Keratinocyte (primary cell): ENCODE results near the gene DMBX1. TPM values are rescaled to one million over a fixed set of nuclear protein-coding genes. Genes with fewer than 3 reads are reported as not detected.

Experiments used
- DNase-seq: peaks from one replicate; pipeline ENCODE4 v3.0.0-alpha.2; 2011; ENCODE audit warnings: low read depth, missing footprints, low spot score
- FAIRE-seq: peaks from 2 replicates; lab custom pipeline; 2011; peaks lifted over from hg19 to GRCh38; lab: Jason Lieb, UNC
- H2AFZ ChIP-seq: 2 replicates; pipeline ENCODE4 v1.6.0; 2012; ENCODE audit warnings: low read length, control low read depth, inconsistent platforms; ENCODE audit not compliant: control insufficient read depth
- H3K27ac ChIP-seq: 2 replicates; pipeline ENCODE4 v1.5.1; 2011; ENCODE audit warnings: low read length; ENCODE audit not compliant: control insufficient read depth, insufficient read depth
- H3K27me3 ChIP-seq: 3 replicates; pipeline ENCODE4 v1.6.0; 2011; ENCODE audit warnings: low read length; ENCODE audit not compliant: control insufficient read depth, insufficient read depth; ENCODE audit errors: extremely low read depth
- H3K36me3 ChIP-seq, 2 experiments: 2 replicates in 1 of 2; 3 replicates in 1 of 2; pipeline ENCODE4 v1.5.1; 2011; ENCODE audit warnings: low read length in 2 of 2, mild to moderate bottlenecking in 1 of 2; ENCODE audit not compliant: control insufficient read depth in 2 of 2, insufficient read depth in 2 of 2; ENCODE audit errors: extremely low read depth in 1 of 2
- H3K4me1 ChIP-seq: 3 replicates; pipeline ENCODE4 v1.5.1; 2011; ENCODE audit warnings: low read length; ENCODE audit not compliant: control insufficient read depth, insufficient read depth; ENCODE audit errors: extremely low read depth
- H3K4me2 ChIP-seq: 3 replicates; pipeline ENCODE4 v1.6.0; 2011; ENCODE audit warnings: low read depth, low read length; ENCODE audit not compliant: control insufficient read depth, insufficient read depth; ENCODE audit errors: extremely low read depth
- H3K4me3 ChIP-seq, 3 experiments: fragments of 200-600 bp in 1 of 3; sonication (generic) in 1 of 3; 2 replicates in 2 of 3; 3 replicates in 1 of 3; pipeline ENCODE4 v1.5.1; 2011 to 2016; ENCODE audit warnings: low read length in 3 of 3, mild to moderate bottlenecking in 3 of 3, control low read depth in 2 of 3, inconsistent platforms in 1 of 3, low read depth in 1 of 3, mixed read lengths in 1 of 3, mixed run types in 1 of 3, moderate library complexity in 1 of 3; ENCODE audit not compliant: control insufficient read depth in 2 of 3, insufficient read depth in 2 of 3; ENCODE audit errors: extremely low read depth in 1 of 3
- H3K79me2 ChIP-seq: 2 replicates; pipeline ENCODE4 v1.6.0; 2012; ENCODE audit warnings: low read length; ENCODE audit not compliant: control insufficient read depth, insufficient read depth
- H3K9ac ChIP-seq: 3 replicates; pipeline ENCODE4 v1.6.0; 2011; ENCODE audit warnings: low read length; ENCODE audit not compliant: control insufficient read depth, insufficient read depth; ENCODE audit errors: extremely low read depth
- H3K9me1 ChIP-seq: 3 replicates; pipeline ENCODE4 v1.6.0; 2011; ENCODE audit warnings: low read length; ENCODE audit not compliant: control insufficient read depth, insufficient read depth; ENCODE audit errors: extremely low read depth
- H3K9me3 ChIP-seq: 2 replicates; pipeline ENCODE4 v1.5.1; 2012; ENCODE audit warnings: low read depth, low read length; ENCODE audit not compliant: control insufficient read depth
- H4K20me1 ChIP-seq: 3 replicates; pipeline ENCODE4 v1.6.0; 2011; ENCODE audit warnings: low read length; ENCODE audit not compliant: control insufficient read depth, insufficient read depth; ENCODE audit errors: extremely low read depth
- EZH2 ChIP-seq: IDR thresholded peaks from one replicate; pipeline ENCODE4 v1.6.1; 2012; ENCODE audit warnings: inconsistent platforms, mild to moderate bottlenecking, low read length, moderate library complexity
- dilution Hi-C: fragments of 300-500 bp; cut with MboI; formaldehyde crosslinking; loops from one replicate; pipeline ENCODE4 v1.7.0; 2020; ENCODE audit warnings: low sequenced_read_pairs; ENCODE audit not compliant: extremely low pct_ligation_motif_present
- polyA plus RNA-seq, 5 experiments: library from polyadenylated mRNA; depleted of rRNA in 3 of 5; stranded (reverse) in 3 of 5; stranded (forward) in 1 of 5; unstranded in 1 of 5; fragments of >200 nt; gene quantifications; 1 replicate in 1 of 5; 2 replicates in 3 of 5; 3 replicates in 1 of 5; pipeline versions ENCODE4 v1.2.1 to v1.2.3, GENCODE V29; 2011 to 2012; ENCODE audit warnings: missing spikeins in 2 of 5, low read depth in 1 of 5, low replicate concordance in 1 of 5
- TF ChIP-seq, protein P1 (sequence below), 3 experiments: IDR thresholded peaks in 1 of 3; conservative IDR thresholded peaks in 1 of 3; optimal IDR thresholded peaks in 1 of 3; 2 replicates in 2 of 3; 3 replicates in 1 of 3; pipeline versions ENCODE3 to v1.5.1; 2011; ENCODE audit warnings: low read length in 3 of 3, mild to moderate bottlenecking in 3 of 3, moderate library complexity in 2 of 3, control low read depth in 1 of 3, inconsistent platforms in 1 of 3; ENCODE audit not compliant: insufficient read depth in 2 of 3; ENCODE audit errors: extremely low read depth in 1 of 3

DMBX1 gene
- polyA plus RNA-seq, 1 donor (not counting 4 experiments of a cell fraction or from before 2014, with no cell fraction given) = not detected

GRCh38 chr1:46536527-46536926 lies 46.9 kb downstream of the DMBX1 start:
- no peaks in the 10 kb centered on the region for H3K36me3 ChIP-seq
- dilution Hi-C loops = no loop called here
- no peaks in the 10 kb centered on the region for H3K9me3 ChIP-seq
- H4K20me1 ChIP-seq = no peaks in the 10 kb centered on the region
- H3K9ac ChIP-seq = no peak overlapping the region
- H3K27me3 ChIP-seq = peaks cover 16% of the 10 kb centered on the region
- no peak overlapping the region for H3K4me3 ChIP-seq
- H3K4me1 ChIP-seq = peaks cover 3% of the 10 kb centered on the region
- H3K4me2 ChIP-seq = no peak overlapping the region
- TF ChIP-seq EZH2 = no peak
- TF ChIP-seq, protein P1, sequence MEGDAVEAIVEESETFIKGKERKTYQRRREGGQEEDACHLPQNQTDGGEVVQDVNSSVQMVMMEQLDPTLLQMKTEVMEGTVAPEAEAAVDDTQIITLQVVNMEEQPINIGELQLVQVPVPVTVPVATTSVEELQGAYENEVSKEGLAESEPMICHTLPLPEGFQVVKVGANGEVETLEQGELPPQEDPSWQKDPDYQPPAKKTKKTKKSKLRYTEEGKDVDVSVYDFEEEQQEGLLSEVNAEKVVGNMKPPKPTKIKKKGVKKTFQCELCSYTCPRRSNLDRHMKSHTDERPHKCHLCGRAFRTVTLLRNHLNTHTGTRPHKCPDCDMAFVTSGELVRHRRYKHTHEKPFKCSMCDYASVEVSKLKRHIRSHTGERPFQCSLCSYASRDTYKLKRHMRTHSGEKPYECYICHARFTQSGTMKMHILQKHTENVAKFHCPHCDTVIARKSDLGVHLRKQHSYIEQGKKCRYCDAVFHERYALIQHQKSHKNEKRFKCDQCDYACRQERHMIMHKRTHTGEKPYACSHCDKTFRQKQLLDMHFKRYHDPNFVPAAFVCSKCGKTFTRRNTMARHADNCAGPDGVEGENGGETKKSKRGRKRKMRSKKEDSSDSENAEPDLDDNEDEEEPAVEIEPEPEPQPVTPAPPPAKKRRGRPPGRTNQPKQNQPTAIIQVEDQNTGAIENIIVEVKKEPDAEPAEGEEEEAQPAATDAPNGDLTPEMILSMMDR (optimal IDR thresholded peaks at IDR 0.05 in 1 of 3, IDR thresholded peaks at IDR 0.05 in 1 of 3, conservative IDR thresholded peaks at IDR 0.05 in 1 of 3; ENCODE audit: extremely low read depth in 1 of 3, insufficient read depth in 2 of 3, low read length in 3 of 3) = no peak
- FAIRE-seq (no peak), DNase-seq (no peak)
- no peaks in the 10 kb centered on the region for H3K79me2 ChIP-seq
- H3K27ac ChIP-seq = no peak overlapping the region
- H2AFZ ChIP-seq = no peak overlapping the region
- no peaks in the 10 kb centered on the region for H3K9me1 ChIP-seq

DNA sequence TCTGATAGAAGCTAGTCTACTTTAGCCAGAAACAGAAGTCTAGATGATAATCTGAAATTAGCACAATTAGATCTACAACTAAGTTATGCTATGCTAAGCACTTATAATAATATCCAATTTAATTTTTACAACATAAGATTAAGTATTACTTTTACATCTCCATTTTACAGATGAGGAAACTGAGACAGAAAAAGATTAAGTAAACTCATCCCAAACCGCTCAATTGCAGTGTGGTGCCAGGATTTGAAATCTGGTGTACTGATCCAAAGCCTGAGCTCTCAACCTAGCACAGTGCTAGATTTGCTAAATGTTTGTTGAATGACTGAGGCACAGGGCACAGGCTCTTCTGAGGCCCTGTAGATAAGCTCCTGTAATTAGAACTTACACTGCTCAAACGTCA lies 48.0 kb downstream of the DMBX1 start:
- DNase-seq = no peak
- no peaks in the 10 kb centered on the region for H3K36me3 ChIP-seq
- H3K79me2 ChIP-seq = no peaks in the 10 kb centered on the region
- H3K27me3 ChIP-seq = peaks cover 12% of the 10 kb centered on the region
- peaks cover 3% of the 10 kb centered on the region for H3K4me1 ChIP-seq
- H4K20me1 ChIP-seq = no peaks in the 10 kb centered on the region
- no peak overlapping the region for H3K27ac ChIP-seq
- H2AFZ ChIP-seq = no peak overlapping the region
- no peak overlapping the region for H3K9ac ChIP-seq
- no peak for FAIRE-seq
- no peak overlapping the region for H3K4me2 ChIP-seq
- no peaks in the 10 kb centered on the region for H3K9me3 ChIP-seq
- H3K4me3 ChIP-seq = no peak overlapping the region
- dilution Hi-C loops = no loop called here
- H3K9me1 ChIP-seq = no peaks in the 10 kb centered on the region
- TF ChIP-seq EZH2 = no peak
- TF ChIP-seq, protein P1 (optimal IDR thresholded peaks at IDR 0.05 in 1 of 3, IDR thresholded peaks at IDR 0.05 in 1 of 3, conservative IDR thresholded peaks at IDR 0.05 in 1 of 3; ENCODE audit: extremely low read depth in 1 of 3, insufficient read depth in 2 of 3, low read length in 3 of 3) = no peak
